ENCODE measurements around the gene SNAP29. TPM values are rescaled to one million over a fixed set of nuclear protein-coding genes. Genes with fewer than 3 reads are reported as not detected.
A peak's percentile ranks its signal among the peaks of the same experiment; 100 is the strongest.

SNAP29 gene
- polyA plus RNA-seq, 1 donor = 29.8 TPM

DNA sequence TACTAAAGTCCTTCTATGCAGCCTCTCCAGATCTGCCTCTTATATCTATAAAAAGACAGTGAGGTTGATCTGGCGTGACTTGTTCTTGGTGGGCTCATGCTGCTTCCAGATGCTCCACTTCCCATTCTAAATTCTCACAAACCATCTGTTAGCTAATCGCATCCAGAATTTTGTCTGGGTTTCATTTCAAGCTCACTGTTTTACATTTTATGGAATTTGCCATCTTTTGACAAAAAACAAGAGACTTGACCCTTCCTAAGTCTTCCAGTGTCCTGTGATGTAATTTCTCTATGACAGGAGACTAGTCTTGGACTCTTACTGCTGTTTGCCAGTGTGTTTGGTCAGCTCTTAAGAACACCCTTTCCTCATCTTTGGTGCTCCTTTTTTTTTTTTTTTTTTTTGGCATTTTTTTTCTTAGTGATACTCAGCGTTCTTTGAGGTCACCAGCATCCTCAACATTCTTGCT lies 81.4 kb downstream of the SNAP29 start:
- Histone ChIP-seq H3K9me3 (ENCODE audit: control insufficient read depth, low read depth, low read length) (no peaks in the 10 kb centered on the region), H3K27ac (ENCODE audit: low read length) (peak overlapping the region; percentile 66), H3K27me3 (ENCODE audit: control insufficient read depth, insufficient read depth, low read length) (no peaks in the 10 kb centered on the region), H3K4me3 (ENCODE audit: low read length) (no peak overlapping the region), H3K36me3 (ENCODE audit: control insufficient read depth, insufficient read depth, low read length) (peaks cover 17% of the 10 kb centered on the region), H3K4me1 (ENCODE audit: control insufficient read depth, insufficient read depth, low read length) (peaks cover 24% of the 10 kb centered on the region)
- 100% methylated on average over 1 of the region's 3 CpGs for WGBS (ENCODE audit: insufficient coverage, low lambda C conversion rate)
- DNase-seq = no peak

Other genes with a start within 250 kb of the SNAP29 start
- 0.22 TPM for gene SERPIND1, start 84.9 kb upstream of the SNAP29 start, polyA plus RNA-seq
- 79.8 TPM for gene PI4KA, start 196 bp upstream of the SNAP29 start, polyA plus RNA-seq
- gene CRKL, start 58.4 kb downstream of the SNAP29 start, polyA plus RNA-seq = 55.0 TPM
- gene AIFM3, start 108.2 kb downstream of the SNAP29 start, polyA plus RNA-seq = 3.2 TPM
- gene LZTR1, start 123.3 kb downstream of the SNAP29 start, polyA plus RNA-seq = 39.0 TPM
- gene THAP7, start 143.1 kb downstream of the SNAP29 start, polyA plus RNA-seq = 27.0 TPM
- gene P2RX6, start 156.2 kb downstream of the SNAP29 start, polyA plus RNA-seq = 1.4 TPM
- 31.4 TPM for gene SLC7A4, start 173.6 kb downstream of the SNAP29 start, polyA plus RNA-seq
- 0.22 TPM for gene LRRC74B, start 186.9 kb downstream of the SNAP29 start, polyA plus RNA-seq

Data from large intestine (tissue), 3 donors.